ENCODE data around the gene KMT2A. TPM values are rescaled to one million over a fixed set of nuclear protein-coding genes. Genes with fewer than 3 reads are reported as not detected.

KMT2A gene
- total and polyA plus RNA-seq, 10 of the 15 experiments (the other 5 are each of a cell fraction or from before 2014, with no cell fraction given): 6.1 to 56.9 (median 25.4) TPM

DNA sequence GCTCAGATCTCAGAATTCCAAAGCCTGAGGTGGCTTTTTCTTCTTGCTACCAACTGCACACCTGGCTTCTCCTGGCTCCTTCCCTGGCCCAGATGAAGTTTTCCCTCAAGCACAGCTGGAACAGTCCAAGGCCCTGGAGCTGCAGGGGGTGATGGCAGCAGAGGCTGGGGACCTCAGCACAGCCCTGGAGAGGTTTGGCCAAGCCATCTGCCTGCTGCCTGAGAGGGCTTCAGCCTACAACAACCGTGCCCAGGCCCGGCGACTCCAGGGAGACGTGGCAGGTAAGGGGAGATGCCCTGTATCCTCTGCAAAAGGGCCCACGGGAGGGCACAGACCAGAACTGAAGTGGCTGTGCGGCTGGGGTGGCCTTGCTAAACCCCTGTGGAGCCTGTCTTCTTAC is 92.2 kb downstream of the KMT2A start:
- no peak overlapping the region for H3K4me3 ChIP-seq
- H3K27me3 ChIP-seq (replicated peaks in 1 of 2; ENCODE audit: control insufficient read depth in 2 of 2, insufficient read depth in 2 of 2, low read length in 1 of 2): no peaks in the 10 kb centered on the region
- RAD21 ChIA-PET (ENCODE audit: unreplicated experiment): no interaction called here
- FAIRE-seq (no peak), DNase-seq (ENCODE audit: low read depth, low spot score) (no peak), ATAC-seq (no peak)
- H2AFZ ChIP-seq (ENCODE audit: control insufficient read depth, low read depth, low read length): no peak overlapping the region
- CTCF ChIA-PET: no interaction called here
- H3K4me1 ChIP-seq (ENCODE audit: control insufficient read depth, insufficient read depth, low read length): 0 out of 2 replicates have a peak, but pooled peaks cover 3% of the 10 kb centered on the region
- BruUV-seq (replicated peaks): no TSS peak
- SMC1A ChIA-PET (ENCODE audit: uncharacterized antibody, unreplicated experiment): no interaction called here
- POLR2A ChIA-PET: no interaction called here
- H3K79me2 ChIP-seq (ENCODE audit: control insufficient read depth, insufficient read depth, low read length): no peaks in the 10 kb centered on the region
- H3K36me3 ChIP-seq (ENCODE audit: control insufficient read depth in 2 of 2, insufficient read depth in 2 of 2, low read length in 1 of 2): peaks cover 5 to 9% of the 10 kb centered on the region in 2 experiments
- in situ Hi-C loops (cut with MboI): no loop called here
- no peaks in the 10 kb centered on the region for H3K9me3 ChIP-seq (replicated peaks; ENCODE audit: control insufficient read depth, insufficient read depth, low read length)
- intact Hi-C loops (cut with micrococcal nuclease; ENCODE audit: unreplicated experiment): no loop called here
- no peak overlapping the region for H3K27ac ChIP-seq (ENCODE audit: control insufficient read depth, insufficient read depth)
- no peak overlapping the region for H3K9ac ChIP-seq (ENCODE audit: control insufficient read depth, insufficient read depth, low read length)
- WGBS (ENCODE audit: insufficient coverage, insufficient replicate concordance, low lambda C conversion rate, missing lambda C conversion rate): 93% methylated on average over 6 of the region's 6 CpGs
- H3K4me2 ChIP-seq (ENCODE audit: control insufficient read depth, insufficient read depth): no peak overlapping the region
- no peaks in the 10 kb centered on the region; the same call in 1 of the 2 replicates for H4K20me1 ChIP-seq (ENCODE audit: control insufficient read depth, insufficient read depth)
- TF ChIP-seq, protein P1, sequence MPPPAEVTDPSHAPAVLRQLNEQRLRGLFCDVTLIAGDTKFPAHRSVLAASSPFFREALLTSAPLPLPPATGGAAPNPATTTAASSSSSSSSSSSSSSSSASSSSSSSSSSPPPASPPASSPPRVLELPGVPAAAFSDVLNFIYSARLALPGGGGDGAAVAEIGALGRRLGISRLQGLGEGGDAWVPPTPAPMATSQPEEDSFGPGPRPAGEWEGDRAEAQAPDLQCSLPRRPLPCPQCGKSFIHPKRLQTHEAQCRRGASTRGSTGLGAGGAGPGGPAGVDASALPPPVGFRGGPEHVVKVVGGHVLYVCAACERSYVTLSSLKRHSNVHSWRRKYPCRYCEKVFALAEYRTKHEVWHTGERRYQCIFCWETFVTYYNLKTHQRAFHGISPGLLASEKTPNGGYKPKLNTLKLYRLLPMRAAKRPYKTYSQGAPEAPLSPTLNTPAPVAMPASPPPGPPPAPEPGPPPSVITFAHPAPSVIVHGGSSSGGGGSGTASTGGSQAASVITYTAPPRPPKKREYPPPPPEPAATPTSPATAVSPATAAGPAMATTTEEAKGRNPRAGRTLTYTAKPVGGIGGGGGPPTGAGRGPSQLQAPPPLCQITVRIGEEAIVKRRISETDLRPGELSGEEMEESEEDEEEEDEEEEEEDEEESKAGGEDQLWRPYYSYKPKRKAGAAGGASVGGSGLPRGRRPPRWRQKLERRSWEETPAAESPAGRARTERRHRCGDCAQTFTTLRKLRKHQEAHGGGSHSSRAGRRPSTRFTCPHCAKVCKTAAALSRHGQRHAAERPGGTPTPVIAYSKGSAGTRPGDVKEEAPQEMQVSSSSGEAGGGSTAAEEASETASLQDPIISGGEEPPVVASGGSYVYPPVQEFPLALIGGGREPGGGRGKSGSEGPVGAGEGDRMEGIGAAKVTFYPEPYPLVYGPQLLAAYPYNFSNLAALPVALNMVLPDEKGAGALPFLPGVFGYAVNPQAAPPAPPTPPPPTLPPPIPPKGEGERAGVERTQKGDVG (CRISPR knock-in tag; IDR thresholded peaks at IDR 0.05): no peak
- TF ChIP-seq MYB (IDR thresholded peaks at IDR 0.05; ENCODE audit: borderline replicate concordance, low read depth, low read length) (no peak), MYC (IDR thresholded peaks at IDR 0.05; ENCODE audit: insufficient read depth, insufficient read length, insufficient replicate concordance, low read length, severe bottlenecking) (no peak), SREBF1 (IDR thresholded peaks at IDR 0.05; ENCODE audit: low read length) (no peak), CHD4 (IDR thresholded peaks at IDR 0.05) (no peak), LARP7 (IDR thresholded peaks at IDR 0.05) (no peak), YBX1 (IDR thresholded peaks at IDR 0.05) (no peak), JUNB (IDR thresholded peaks at IDR 0.05) (no peak), TCF7 (IDR thresholded peaks at IDR 0.05; ENCODE audit: borderline replicate concordance) (no peak), IRF4 (IDR thresholded peaks at IDR 0.05; ENCODE audit: low read depth, low read length) (no peak), ESRRA (IDR thresholded peaks at IDR 0.05; ENCODE audit: low read length) (no peak), ATF7 (IDR thresholded peaks at IDR 0.05; ENCODE audit: low read depth) (no peak)
- TF ChIP-seq, protein P2, sequence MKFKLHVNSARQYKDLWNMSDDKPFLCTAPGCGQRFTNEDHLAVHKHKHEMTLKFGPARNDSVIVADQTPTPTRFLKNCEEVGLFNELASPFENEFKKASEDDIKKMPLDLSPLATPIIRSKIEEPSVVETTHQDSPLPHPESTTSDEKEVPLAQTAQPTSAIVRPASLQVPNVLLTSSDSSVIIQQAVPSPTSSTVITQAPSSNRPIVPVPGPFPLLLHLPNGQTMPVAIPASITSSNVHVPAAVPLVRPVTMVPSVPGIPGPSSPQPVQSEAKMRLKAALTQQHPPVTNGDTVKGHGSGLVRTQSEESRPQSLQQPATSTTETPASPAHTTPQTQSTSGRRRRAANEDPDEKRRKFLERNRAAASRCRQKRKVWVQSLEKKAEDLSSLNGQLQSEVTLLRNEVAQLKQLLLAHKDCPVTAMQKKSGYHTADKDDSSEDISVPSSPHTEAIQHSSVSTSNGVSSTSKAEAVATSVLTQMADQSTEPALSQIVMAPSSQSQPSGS (IDR thresholded peaks at IDR 0.05; ENCODE audit: low read length): no peak
- TF ChIP-seq, protein P3, sequence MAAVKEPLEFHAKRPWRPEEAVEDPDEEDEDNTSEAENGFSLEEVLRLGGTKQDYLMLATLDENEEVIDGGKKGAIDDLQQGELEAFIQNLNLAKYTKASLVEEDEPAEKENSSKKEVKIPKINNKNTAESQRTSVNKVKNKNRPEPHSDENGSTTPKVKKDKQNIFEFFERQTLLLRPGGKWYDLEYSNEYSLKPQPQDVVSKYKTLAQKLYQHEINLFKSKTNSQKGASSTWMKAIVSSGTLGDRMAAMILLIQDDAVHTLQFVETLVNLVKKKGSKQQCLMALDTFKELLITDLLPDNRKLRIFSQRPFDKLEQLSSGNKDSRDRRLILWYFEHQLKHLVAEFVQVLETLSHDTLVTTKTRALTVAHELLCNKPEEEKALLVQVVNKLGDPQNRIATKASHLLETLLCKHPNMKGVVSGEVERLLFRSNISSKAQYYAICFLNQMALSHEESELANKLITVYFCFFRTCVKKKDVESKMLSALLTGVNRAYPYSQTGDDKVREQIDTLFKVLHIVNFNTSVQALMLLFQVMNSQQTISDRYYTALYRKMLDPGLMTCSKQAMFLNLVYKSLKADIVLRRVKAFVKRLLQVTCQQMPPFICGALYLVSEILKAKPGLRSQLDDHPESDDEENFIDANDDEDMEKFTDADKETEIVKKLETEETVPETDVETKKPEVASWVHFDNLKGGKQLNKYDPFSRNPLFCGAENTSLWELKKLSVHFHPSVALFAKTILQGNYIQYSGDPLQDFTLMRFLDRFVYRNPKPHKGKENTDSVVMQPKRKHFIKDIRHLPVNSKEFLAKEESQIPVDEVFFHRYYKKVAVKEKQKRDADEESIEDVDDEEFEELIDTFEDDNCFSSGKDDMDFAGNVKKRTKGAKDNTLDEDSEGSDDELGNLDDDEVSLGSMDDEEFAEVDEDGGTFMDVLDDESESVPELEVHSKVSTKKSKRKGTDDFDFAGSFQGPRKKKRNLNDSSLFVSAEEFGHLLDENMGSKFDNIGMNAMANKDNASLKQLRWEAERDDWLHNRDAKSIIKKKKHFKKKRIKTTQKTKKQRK (IDR thresholded peaks at IDR 0.05; ENCODE audit: low read depth, low read length): no peak
- TF ChIP-seq, protein P4, sequence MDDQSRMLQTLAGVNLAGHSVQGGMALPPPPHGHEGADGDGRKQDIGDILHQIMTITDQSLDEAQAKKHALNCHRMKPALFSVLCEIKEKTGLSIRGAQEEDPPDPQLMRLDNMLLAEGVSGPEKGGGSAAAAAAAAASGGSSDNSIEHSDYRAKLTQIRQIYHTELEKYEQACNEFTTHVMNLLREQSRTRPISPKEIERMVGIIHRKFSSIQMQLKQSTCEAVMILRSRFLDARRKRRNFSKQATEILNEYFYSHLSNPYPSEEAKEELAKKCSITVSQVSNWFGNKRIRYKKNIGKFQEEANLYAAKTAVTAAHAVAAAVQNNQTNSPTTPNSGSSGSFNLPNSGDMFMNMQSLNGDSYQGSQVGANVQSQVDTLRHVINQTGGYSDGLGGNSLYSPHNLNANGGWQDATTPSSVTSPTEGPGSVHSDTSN (IDR thresholded peaks at IDR 0.05; ENCODE audit: insufficient replicate concordance, low read depth, low read length): no peak
- TF ChIP-seq, protein P5, sequence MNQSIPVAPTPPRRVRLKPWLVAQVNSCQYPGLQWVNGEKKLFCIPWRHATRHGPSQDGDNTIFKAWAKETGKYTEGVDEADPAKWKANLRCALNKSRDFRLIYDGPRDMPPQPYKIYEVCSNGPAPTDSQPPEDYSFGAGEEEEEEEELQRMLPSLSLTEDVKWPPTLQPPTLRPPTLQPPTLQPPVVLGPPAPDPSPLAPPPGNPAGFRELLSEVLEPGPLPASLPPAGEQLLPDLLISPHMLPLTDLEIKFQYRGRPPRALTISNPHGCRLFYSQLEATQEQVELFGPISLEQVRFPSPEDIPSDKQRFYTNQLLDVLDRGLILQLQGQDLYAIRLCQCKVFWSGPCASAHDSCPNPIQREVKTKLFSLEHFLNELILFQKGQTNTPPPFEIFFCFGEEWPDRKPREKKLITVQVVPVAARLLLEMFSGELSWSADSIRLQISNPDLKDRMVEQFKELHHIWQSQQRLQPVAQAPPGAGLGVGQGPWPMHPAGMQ (IDR thresholded peaks at IDR 0.05; ENCODE audit: borderline replicate concordance): no peak
